HepG2 (cell line): Measurements from ENCODE around the gene IL13. TPM values are rescaled to one million over a fixed set of nuclear protein-coding genes. Genes with fewer than 3 reads are reported as not detected.

Experiments
- ATAC-seq: fragments of 200-7000 bp; cut with Tn5 transposase; 3 replicates; pipeline ENCODE4 v1.9.1; 2020; ENCODE audit warnings: mild to moderate bottlenecking, moderate library complexity
- BruUV-seq: library from RNA; stranded (reverse); fragments of 400-500 nt; replicated peaks from 2 replicates; lab custom pipeline; 2021; lab: Mats Ljungman, UMichigan
- CTCF ChIA-PET: fragments of 300-600 bp; formaldehyde crosslinking; extraction: SDS; loops from one replicate; lab custom pipeline; 2021; ENCODE audit warnings: low total read pairs, inconsistent platforms, low intra/inter-chr PET ratio; lab: Yijun Ruan, JAX
- POLR2A ChIA-PET: fragments of 350-600 bp; sonication (Branson Sonifier 250); formaldehyde crosslinking; loops from one replicate; lab custom pipeline; 2020; ENCODE audit warnings: antibody characterized with exemption, inconsistent platforms; lab: Yijun Ruan, JAX
- DNase-seq: peaks from one replicate; pipeline ENCODE4 v3.0.0-alpha.2; 2015; ENCODE audit warnings: low spot score
- FAIRE-seq: peaks from 3 replicates; lab custom pipeline; 2011; peaks lifted over from hg19 to GRCh38; lab: Jason Lieb, UNC
- H2AFZ ChIP-seq: one replicate; pipeline ENCODE4 v1.6.1; 2011; ENCODE audit warnings: low read length, inconsistent platforms
- H3K27ac ChIP-seq: fragments of 300-600 bp; 3 replicates; pipeline ENCODE4 v1.8.0; 2011; ENCODE audit warnings: mixed run types, mild to moderate bottlenecking, mixed read lengths, low read length, inconsistent platforms; ENCODE audit not compliant: insufficient read depth; ENCODE audit errors: extremely low read length
- H3K27me3 ChIP-seq, 2 experiments: fragments of 200-600 bp in 1 of 2; 2 replicates in 1 of 2; 3 replicates in 1 of 2; pipeline versions ENCODE4 v1.6.0 to v1.8.0; 2011; ENCODE audit warnings: low read length in 2 of 2, mild to moderate bottlenecking in 2 of 2, moderate library complexity in 2 of 2, inconsistent platforms in 1 of 2; ENCODE audit not compliant: insufficient read depth in 2 of 2, control insufficient read depth in 1 of 2
- H3K36me3 ChIP-seq, 2 experiments: fragments of 200-600 bp in 1 of 2; replicated peaks in 1 of 2; 2 replicates in 1 of 2; 3 replicates in 1 of 2; pipeline versions ENCODE4 v1.5.1 to v1.8.0; 2011; ENCODE audit warnings: low read length in 2 of 2, inconsistent platforms in 1 of 2; ENCODE audit not compliant: insufficient read depth in 2 of 2, control insufficient read depth in 1 of 2
- H3K4me1 ChIP-seq: 2 replicates; pipeline ENCODE4 v1.5.1; 2012; ENCODE audit warnings: low read length, inconsistent platforms; ENCODE audit not compliant: insufficient read depth
- H3K4me2 ChIP-seq: 2 replicates; pipeline ENCODE4 v1.6.0; 2011; ENCODE audit warnings: low read depth, low read length, inconsistent platforms
- H3K4me3 ChIP-seq, 3 experiments: fragments of 200-600 bp in 1 of 3; sonication (generic), shearing (Covaris generic) in 1 of 3; replicated peaks in 1 of 3; 2 replicates each; pipeline ENCODE4 v1.5.1; 2011 to 2016; ENCODE audit warnings: low read length in 3 of 3, inconsistent platforms in 2 of 3, low read depth in 2 of 3, mild to moderate bottlenecking in 2 of 3, control low read depth in 1 of 3, mixed read lengths in 1 of 3; ENCODE audit not compliant: insufficient read depth in 1 of 3
- H3K79me2 ChIP-seq: one replicate; pipeline ENCODE4 v1.6.1; 2011; ENCODE audit warnings: low read length, inconsistent platforms; ENCODE audit not compliant: insufficient read depth
- H3K9ac ChIP-seq: 2 replicates; pipeline ENCODE4 v1.6.0; 2011; ENCODE audit warnings: mild to moderate bottlenecking, low read depth, low read length, inconsistent platforms; ENCODE audit not compliant: insufficient read depth
- H3K9me3 ChIP-seq: 2 replicates; pipeline ENCODE4 v1.5.1; 2012; ENCODE audit warnings: mild to moderate bottlenecking, low read length
- H4K20me1 ChIP-seq: 2 replicates; pipeline ENCODE4 v1.6.0; 2011; ENCODE audit warnings: inconsistent platforms, mild to moderate bottlenecking, low read length, moderate library complexity; ENCODE audit not compliant: insufficient read depth
- PBX2 ChIP-seq: IDR thresholded peaks from 2 replicates; pipeline ENCODE4 v1.6.1; 2016; ENCODE audit warnings: control low read depth
- REST ChIP-seq, 2 experiments: IDR thresholded peaks; 2 replicates each; pipeline ENCODE4 v1.6.1; 2011 to 2012; ENCODE audit warnings: low read length in 2 of 2, borderline replicate concordance in 1 of 2, low read depth in 1 of 2, mild to moderate bottlenecking in 1 of 2, moderate library complexity in 1 of 2
- WGBS: methylation state at CpG from one replicate; pipeline ENCODE4 v1.1.6; 2017; ENCODE audit warnings: low lambda C conversion rate; 5-methylcytosine and 5-hydroxymethylcytosine counted together
- in situ Hi-C: cut with HindIII; loops from 2 replicates; pipeline ENCODE4 v1.10.0; 2017; ENCODE audit warnings: low pct_unique_long_range_greater_than_20kb; ENCODE audit not compliant: extremely low pct_ligation_motif_present
- intact Hi-C: fragments of 100-400 bp; cut with micrococcal nuclease; formaldehyde crosslinking; loops from one replicate; pipeline ENCODE4 v1.10.0; 2022; ENCODE audit not compliant: unreplicated experiment
- polyA plus RNA-seq, 8 experiments: library from polyadenylated mRNA; depleted of rRNA in 3 of 8; stranded (reverse) in 7 of 8; unstranded in 1 of 8; fragments of >200 nt; fragmentation: Illumina TruSeq in 4 of 8; extraction: Trizol in 4 of 8; gene quantifications; 2 replicates each; pipeline versions ENCODE4 v1.2.1 to v1.2.3, GENCODE V29; 2011 to 2016; ENCODE audit warnings: low read depth in 4 of 8, missing spikeins in 1 of 8, mixed read lengths in 1 of 8; ENCODE audit not compliant: insufficient read depth in 1 of 8
- total RNA-seq, 5 experiments: library from RNA; depleted of rRNA; stranded (reverse); fragments of >200 nt; fragmentation: Illumina TruSeq; extraction: Trizol; gene quantifications; 2 replicates each; pipeline ENCODE4 v1.2.3, GENCODE V29; 2016; ENCODE audit warnings: low read depth in 1 of 5

IL13 gene
- total and polyA plus RNA-seq, 2 of the 13 experiments (the other 11 are each of a cell fraction or from before 2014, with no cell fraction given), result 0.05 TPM; not detected in 1

- in situ Hi-C loops, result no loop called here
- Histone ChIP-seq H3K9ac (no peak overlapping the region), H2AFZ (no peak overlapping the region), H3K79me2 (no peaks in the 10 kb centered on the region), H3K4me2 (no peak overlapping the region), H3K4me3 (no peak overlapping the region), H3K36me3 (peaks cover 0 to under 1% of the 10 kb centered on the region in 2 experiments; a peak in 2 of 5 replicates), H4K20me1 (no peaks in the 10 kb centered on the region), H3K27ac (no peak overlapping the region), H3K9me3 (peaks cover 10% of the 10 kb centered on the region; the same call in 1 of the 2 replicates), H3K4me1 (peaks cover 18% of the 10 kb centered on the region), H3K27me3 (no peaks in the 10 kb centered on the region)
- ChIA-PET CTCF (no interaction called here), POLR2A (no interaction called here)
- DNase-seq, result no peak
- intact Hi-C loops, result no loop called here
- TF ChIP-seq REST (IDR thresholded peaks at IDR 0.05; ENCODE audit: borderline replicate concordance in 1 of 2, low read depth in 1 of 2, low read length in 2 of 2) (no peak), PBX2 (CRISPR knock-in tag) (no peak)
- 91% methylated on average over 1 of the region's 1 CpG for WGBS
- no TSS peak for BruUV-seq
- ATAC-seq, result no peak
- no peak for FAIRE-seq
Measured at GRCh38 chr5:132648355-132648754, 9.6 kb upstream of the IL13 start.
